Keratinocyte (primary cell): ENCODE results near the gene CSNK1G1. TPM values are rescaled to one million over a fixed set of nuclear protein-coding genes. Genes with fewer than 3 reads are reported as not detected.

Source experiments
- DNase-seq: peaks from one replicate; pipeline ENCODE4 v3.0.0-alpha.2; 2011; ENCODE audit warnings: low read depth, missing footprints, low spot score
- FAIRE-seq: peaks from 2 replicates; lab custom pipeline; 2011; peaks lifted over from hg19 to GRCh38; lab: Jason Lieb, UNC
- H2AFZ ChIP-seq: 2 replicates; pipeline ENCODE4 v1.6.0; 2012; ENCODE audit warnings: low read length, control low read depth, inconsistent platforms; ENCODE audit not compliant: control insufficient read depth
- H3K27ac ChIP-seq: 2 replicates; pipeline ENCODE4 v1.5.1; 2011; ENCODE audit warnings: low read length; ENCODE audit not compliant: control insufficient read depth, insufficient read depth
- H3K27me3 ChIP-seq: 3 replicates; pipeline ENCODE4 v1.6.0; 2011; ENCODE audit warnings: low read length; ENCODE audit not compliant: control insufficient read depth, insufficient read depth; ENCODE audit errors: extremely low read depth
- H3K36me3 ChIP-seq, 2 experiments: 2 replicates in 1 of 2; 3 replicates in 1 of 2; pipeline ENCODE4 v1.5.1; 2011; ENCODE audit warnings: low read length in 2 of 2, mild to moderate bottlenecking in 1 of 2; ENCODE audit not compliant: control insufficient read depth in 2 of 2, insufficient read depth in 2 of 2; ENCODE audit errors: extremely low read depth in 1 of 2
- H3K4me1 ChIP-seq: 3 replicates; pipeline ENCODE4 v1.5.1; 2011; ENCODE audit warnings: low read length; ENCODE audit not compliant: control insufficient read depth, insufficient read depth; ENCODE audit errors: extremely low read depth
- H3K4me2 ChIP-seq: 3 replicates; pipeline ENCODE4 v1.6.0; 2011; ENCODE audit warnings: low read depth, low read length; ENCODE audit not compliant: control insufficient read depth, insufficient read depth; ENCODE audit errors: extremely low read depth
- H3K4me3 ChIP-seq, 3 experiments: fragments of 200-600 bp in 1 of 3; sonication (generic) in 1 of 3; 2 replicates in 2 of 3; 3 replicates in 1 of 3; pipeline ENCODE4 v1.5.1; 2011 to 2016; ENCODE audit warnings: low read length in 3 of 3, mild to moderate bottlenecking in 3 of 3, control low read depth in 2 of 3, inconsistent platforms in 1 of 3, low read depth in 1 of 3, mixed read lengths in 1 of 3, mixed run types in 1 of 3, moderate library complexity in 1 of 3; ENCODE audit not compliant: control insufficient read depth in 2 of 3, insufficient read depth in 2 of 3; ENCODE audit errors: extremely low read depth in 1 of 3
- H3K79me2 ChIP-seq: 2 replicates; pipeline ENCODE4 v1.6.0; 2012; ENCODE audit warnings: low read length; ENCODE audit not compliant: control insufficient read depth, insufficient read depth
- H3K9ac ChIP-seq: 3 replicates; pipeline ENCODE4 v1.6.0; 2011; ENCODE audit warnings: low read length; ENCODE audit not compliant: control insufficient read depth, insufficient read depth; ENCODE audit errors: extremely low read depth
- H3K9me1 ChIP-seq: 3 replicates; pipeline ENCODE4 v1.6.0; 2011; ENCODE audit warnings: low read length; ENCODE audit not compliant: control insufficient read depth, insufficient read depth; ENCODE audit errors: extremely low read depth
- H3K9me3 ChIP-seq: 2 replicates; pipeline ENCODE4 v1.5.1; 2012; ENCODE audit warnings: low read depth, low read length; ENCODE audit not compliant: control insufficient read depth
- H4K20me1 ChIP-seq: 3 replicates; pipeline ENCODE4 v1.6.0; 2011; ENCODE audit warnings: low read length; ENCODE audit not compliant: control insufficient read depth, insufficient read depth; ENCODE audit errors: extremely low read depth
- CTCF ChIP-seq, 3 experiments: IDR thresholded peaks in 1 of 3; conservative IDR thresholded peaks in 1 of 3; optimal IDR thresholded peaks in 1 of 3; 2 replicates in 2 of 3; 3 replicates in 1 of 3; pipeline versions ENCODE3 to v1.5.1; 2011; ENCODE audit warnings: low read length in 3 of 3, mild to moderate bottlenecking in 3 of 3, moderate library complexity in 2 of 3, control low read depth in 1 of 3, inconsistent platforms in 1 of 3; ENCODE audit not compliant: insufficient read depth in 2 of 3; ENCODE audit errors: extremely low read depth in 1 of 3
- EZH2 ChIP-seq: IDR thresholded peaks from one replicate; pipeline ENCODE4 v1.6.1; 2012; ENCODE audit warnings: inconsistent platforms, mild to moderate bottlenecking, low read length, moderate library complexity
- dilution Hi-C: fragments of 300-500 bp; cut with MboI; formaldehyde crosslinking; loops from one replicate; pipeline ENCODE4 v1.7.0; 2020; ENCODE audit warnings: low sequenced_read_pairs; ENCODE audit not compliant: extremely low pct_ligation_motif_present
- polyA plus RNA-seq, 5 experiments: library from polyadenylated mRNA; depleted of rRNA in 3 of 5; stranded (reverse) in 3 of 5; stranded (forward) in 1 of 5; unstranded in 1 of 5; fragments of >200 nt; gene quantifications; 1 replicate in 1 of 5; 2 replicates in 3 of 5; 3 replicates in 1 of 5; pipeline versions ENCODE4 v1.2.1 to v1.2.3, GENCODE V29; 2011 to 2012; ENCODE audit warnings: missing spikeins in 2 of 5, low read depth in 1 of 5, low replicate concordance in 1 of 5

Gene CSNK1G1
- polyA plus RNA-seq, 1 donor (not counting 4 experiments of a cell fraction or from before 2014, with no cell fraction given) = 28.9 TPM

- no peak overlapping the region for H3K4me2 ChIP-seq
- H3K36me3 ChIP-seq = peaks cover 5% of the 10 kb centered on the region in 2 experiments
- FAIRE-seq = no peak
Measured at GRCh38 chr15:64146520-64146884, 209.5 kb downstream of the CSNK1G1 start.

GRCh38 chr15:64146041-64146440 lies 209.9 kb downstream of the CSNK1G1 start:
- no peaks in the 10 kb centered on the region for H3K4me1 ChIP-seq
- dilution Hi-C loops = no loop called here
- H3K79me2 ChIP-seq = no peaks in the 10 kb centered on the region
- no peaks in the 10 kb centered on the region for H4K20me1 ChIP-seq
- H3K27ac ChIP-seq = no peak overlapping the region
- H3K4me2 ChIP-seq = no peak overlapping the region
- no peaks in the 10 kb centered on the region for H3K9me3 ChIP-seq
- no peak overlapping the region for H3K4me3 ChIP-seq
- no peak for TF ChIP-seq CTCF (optimal IDR thresholded peaks at IDR 0.05 in 1 of 3, IDR thresholded peaks at IDR 0.05 in 1 of 3, conservative IDR thresholded peaks at IDR 0.05 in 1 of 3; ENCODE audit: extremely low read depth in 1 of 3, insufficient read depth in 2 of 3, low read length in 3 of 3)
- no peak for TF ChIP-seq EZH2
- H3K9me1 ChIP-seq = no peaks in the 10 kb centered on the region
- H3K36me3 ChIP-seq = peaks cover 7 to 8% of the 10 kb centered on the region in 2 experiments
- no peaks in the 10 kb centered on the region for H3K27me3 ChIP-seq
- H2AFZ ChIP-seq = no peak overlapping the region
- no peak overlapping the region for H3K9ac ChIP-seq
- FAIRE-seq = no peak
- DNase-seq = no peak

More at GRCh38 chr15:64146520-64146884, 209.5 kb downstream of the CSNK1G1 start:
- no peak overlapping the region for H3K27ac ChIP-seq
- no peak for TF ChIP-seq EZH2
- no peak for TF ChIP-seq CTCF (optimal IDR thresholded peaks at IDR 0.05 in 1 of 3, IDR thresholded peaks at IDR 0.05 in 1 of 3, conservative IDR thresholded peaks at IDR 0.05 in 1 of 3; ENCODE audit: extremely low read depth in 1 of 3, insufficient read depth in 2 of 3, low read length in 3 of 3)
- no peak overlapping the region for H3K4me3 ChIP-seq
- no peaks in the 10 kb centered on the region for H3K27me3 ChIP-seq
- H3K4me1 ChIP-seq = no peaks in the 10 kb centered on the region
- no peak overlapping the region for H2AFZ ChIP-seq
- no peaks in the 10 kb centered on the region for H4K20me1 ChIP-seq
- dilution Hi-C loops = no loop called here
- no peak overlapping the region for H3K9ac ChIP-seq
- no peaks in the 10 kb centered on the region for H3K9me1 ChIP-seq
- no peaks in the 10 kb centered on the region for H3K79me2 ChIP-seq
- no peak for DNase-seq
- H3K9me3 ChIP-seq = no peaks in the 10 kb centered on the region
